Measurements from ENCODE around the gene CNTROB.
A peak's percentile ranks its signal among the peaks of the same experiment; 100 is the strongest.

The CNTROB gene

GRCh38 chr17:7885367-7886226 lies 46.4 kb upstream of the CNTROB start (continued):
- TF ChIP-seq ZNF664 (tag by site-specific recombination; IDR thresholded peaks at IDR 0.05) (no peak), ZXDB (tag by site-specific recombination; IDR thresholded peaks at IDR 0.05) (peak; percentile 92), ZSCAN5A (tag by site-specific recombination; IDR thresholded peaks at IDR 0.05) (0 out of 2 replicates have a peak, but pooled peaks have one; percentile 26), ZNF585B (tag by site-specific recombination; IDR thresholded peaks at IDR 0.05) (no peak), BCL11B (tag by site-specific recombination; IDR thresholded peaks at IDR 0.05; ENCODE audit: low read depth) (peak; percentile 90), BCL11A (tag by site-specific recombination; IDR thresholded peaks at IDR 0.05; ENCODE audit: low read depth) (peak; percentile 97), ZNF548 (tag by site-specific recombination; IDR thresholded peaks at IDR 0.05) (no peak), ZBTB1 (tag by site-specific recombination; IDR thresholded peaks at IDR 0.05) (0 out of 2 replicates have a peak, but pooled peaks have one; percentile 5), KLF8 (tag by site-specific recombination; IDR thresholded peaks at IDR 0.05) (peak; percentile 40; the same call in 1 of the 2 replicates), ZNF112 (tag by site-specific recombination; IDR thresholded peaks at IDR 0.05) (no peak), ZBTB48 (tag by site-specific recombination; IDR thresholded peaks at IDR 0.05) (peak; percentile 60), ZNF248 (tag by site-specific recombination; IDR thresholded peaks at IDR 0.05) (no peak), ZNF211 (tag by site-specific recombination; IDR thresholded peaks at IDR 0.05; ENCODE audit: low read depth) (no peak), ZFP3 (tag by site-specific recombination; IDR thresholded peaks at IDR 0.05; ENCODE audit: low read depth) (no peak), ZNF645 (tag by site-specific recombination; IDR thresholded peaks at IDR 0.05) (no peak), BCL6B (tag by site-specific recombination; IDR thresholded peaks at IDR 0.05) (no peak), PATZ1 (tag by site-specific recombination; IDR thresholded peaks at IDR 0.05) (peak; percentile 98), ZBTB44 (tag by site-specific recombination; IDR thresholded peaks at IDR 0.05) (no peak), ZNF76 (tag by site-specific recombination; IDR thresholded peaks at IDR 0.05; ENCODE audit: borderline replicate concordance, low read depth) (no peak), ZNF132 (tag by site-specific recombination; IDR thresholded peaks at IDR 0.05; ENCODE audit: borderline replicate concordance) (no peak), GLI2 (tag by site-specific recombination; IDR thresholded peaks at IDR 0.05; ENCODE audit: borderline replicate concordance, low read depth) (no peak), OVOL3 (tag by site-specific recombination; IDR thresholded peaks at IDR 0.05) (no peak), ZNF629 (tag by site-specific recombination; IDR thresholded peaks at IDR 0.05) (peak; percentile 47), TRIM28 (IDR thresholded peaks at IDR 0.05; ENCODE audit: borderline replicate concordance, low read length) (no peak), HOXC10 (CRISPR knock-in tag; IDR thresholded peaks at IDR 0.05) (no peak), KLF10 (tag by site-specific recombination; IDR thresholded peaks at IDR 0.05) (peak; percentile 68; the same call in 1 of the 2 replicates)

All from HEK293 (cell line).